ENCODE results near the gene MRO.
"Not testable (repeated sequence)": the region's sequence is repeated elsewhere in the genome, so short reads cannot be mapped to it uniquely, and the experiment has no call there.

The MRO gene

GRCh38 chr18:50791599-50792438 is 28.0 kb downstream of the MRO start:
- H3K27me3 Mint-ChIP-seq: peaks cover 20% of the 10 kb centered on the region
- H3K27ac Mint-ChIP-seq: no peak overlapping the region
- no peaks in the 10 kb centered on the region for H3K4me1 Mint-ChIP-seq (ENCODE audit: low read depth)

DNA sequence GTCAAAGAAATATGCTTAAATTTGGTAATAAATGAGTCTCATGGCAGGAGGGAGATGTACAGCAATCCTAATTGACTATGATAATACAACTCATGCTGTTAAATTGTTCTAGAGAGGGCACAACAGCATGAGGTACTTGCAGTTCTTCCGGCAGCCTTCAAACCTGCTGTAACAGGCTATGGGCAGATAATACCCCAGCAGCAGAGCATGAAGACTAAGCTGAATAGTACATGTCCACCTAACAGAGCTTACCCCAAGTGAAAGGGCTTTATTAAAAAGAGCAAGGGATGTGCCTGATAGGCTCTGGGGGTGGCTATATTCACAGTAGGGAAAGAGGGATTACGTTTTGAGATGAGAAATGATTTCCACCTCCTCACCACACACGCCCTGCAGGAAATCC is 28.9 kb downstream of the MRO start:
- Mint-ChIP-seq H3K27me3 (peaks cover 15% of the 10 kb centered on the region), H3K27ac (no peak overlapping the region), H3K4me3 (no peak overlapping the region), H3K4me1 (ENCODE audit: low read depth) (no peaks in the 10 kb centered on the region), H3K9me3 (no peaks in the 10 kb centered on the region), H3K36me3 (ENCODE audit: low read depth) (no peaks in the 10 kb centered on the region)

More at GRCh38 chr18:50791599-50792438, 28.0 kb downstream of the MRO start:
- H3K36me3 Mint-ChIP-seq (ENCODE audit: low read depth): no peaks in the 10 kb centered on the region
- H3K9me3 Mint-ChIP-seq: no peaks in the 10 kb centered on the region
- H3K4me3 Mint-ChIP-seq: no peak overlapping the region

GRCh38 chr18:50790241-50790640 is 29.6 kb downstream of the MRO start:
- no peak overlapping the region for H3K27ac Mint-ChIP-seq
- H3K9me3 Mint-ChIP-seq: no peaks in the 10 kb centered on the region
- H3K36me3 Mint-ChIP-seq (ENCODE audit: low read depth): no peaks in the 10 kb centered on the region
- peaks cover 11% of the 10 kb centered on the region for H3K27me3 Mint-ChIP-seq
- H3K4me1 Mint-ChIP-seq (ENCODE audit: low read depth): no peaks in the 10 kb centered on the region
- H3K4me3 Mint-ChIP-seq: no peak overlapping the region

GRCh38 chr18:50788284-50788683 is 31.5 kb downstream of the MRO start:
- Mint-ChIP-seq H3K9me3 (no peaks in the 10 kb centered on the region), H3K4me1 (ENCODE audit: low read depth) (no peaks in the 10 kb centered on the region), H3K27me3 (no peaks in the 10 kb centered on the region), H3K4me3 (no peak overlapping the region), H3K27ac (no peak overlapping the region), H3K36me3 (ENCODE audit: low read depth) (no peaks in the 10 kb centered on the region)

GRCh38 chr18:50786864-50787263 is 33.0 kb downstream of the MRO start:
- Mint-ChIP-seq H3K27ac (no peak overlapping the region), H3K27me3 (peaks cover 4% of the 10 kb centered on the region), H3K4me1 (ENCODE audit: low read depth) (no peaks in the 10 kb centered on the region), H3K36me3 (ENCODE audit: low read depth) (no peaks in the 10 kb centered on the region), H3K9me3 (no peaks in the 10 kb centered on the region), H3K4me3 (no peak overlapping the region)

DNA sequence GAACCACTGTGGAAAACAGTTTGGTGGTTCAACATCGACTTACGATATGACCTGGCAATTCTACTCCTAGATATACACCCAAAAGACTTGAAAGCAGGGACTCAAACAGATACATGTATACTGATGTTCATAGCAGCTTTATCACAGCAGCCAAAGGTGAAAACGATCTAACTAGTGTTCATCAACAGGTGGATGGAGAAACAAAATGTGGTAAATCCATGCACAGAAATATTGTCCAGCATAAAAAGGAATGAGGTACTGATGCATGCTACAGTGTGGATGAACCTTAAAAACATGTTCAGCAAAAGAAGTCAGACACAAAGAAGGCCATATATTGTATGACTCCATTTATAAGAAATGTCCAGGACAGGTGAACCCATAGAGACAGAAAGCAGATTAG is 36.3 kb downstream of the MRO start:
- Mint-ChIP-seq H3K36me3 (ENCODE audit: low read depth) (no peaks in the 10 kb centered on the region), H3K9me3 (no peaks in the 10 kb centered on the region), H3K27me3 (peaks cover 22% of the 10 kb centered on the region), H3K4me1 (ENCODE audit: low read depth) (no peaks in the 10 kb centered on the region), H3K27ac (no peak overlapping the region), H3K4me3 (no peak overlapping the region)

DNA sequence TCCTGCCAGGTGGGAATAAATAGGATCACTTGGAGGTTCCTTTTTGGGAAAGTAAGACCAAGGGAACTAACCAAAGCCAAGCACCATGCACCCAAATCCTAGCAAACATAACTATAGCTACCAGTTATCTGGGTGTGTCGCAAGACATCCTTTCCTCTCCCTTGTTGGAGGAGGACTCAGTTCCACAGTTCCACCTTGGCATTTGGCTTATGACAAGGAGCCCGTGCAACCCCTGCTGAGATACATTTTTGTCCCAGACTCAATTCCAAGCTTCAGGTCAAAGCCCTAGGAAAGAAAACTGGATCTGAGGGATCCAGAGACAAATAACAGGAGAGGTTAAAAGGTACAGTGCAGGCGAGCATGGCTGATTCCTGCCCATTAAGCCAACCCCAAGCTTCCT is 40.8 kb downstream of the MRO start:
- not testable (repeated sequence) for H3K4me3 Mint-ChIP-seq, H3K9me3 Mint-ChIP-seq, H3K27ac Mint-ChIP-seq

GRCh38 chr18:50776383-50776782 is 43.4 kb downstream of the MRO start:
- Mint-ChIP-seq H3K27me3 (peaks cover 27% of the 10 kb centered on the region), H3K4me3 (no peak overlapping the region), H3K36me3 (ENCODE audit: low read depth) (no peaks in the 10 kb centered on the region), H3K9me3 (no peaks in the 10 kb centered on the region), H3K4me1 (ENCODE audit: low read depth) (no peaks in the 10 kb centered on the region), H3K27ac (no peak overlapping the region)

More for the DNA sequence above, 40.8 kb downstream of the MRO start:
- H3K4me1 Mint-ChIP-seq (ENCODE audit: low read depth); H3K36me3 Mint-ChIP-seq (ENCODE audit: low read depth): not testable (repeated sequence)
- peaks cover 26% of the 10 kb centered on the region for H3K27me3 Mint-ChIP-seq

- Mint-ChIP-seq H3K27me3 (peaks cover 25% of the 10 kb centered on the region), H3K36me3 (ENCODE audit: low read depth) (no peaks in the 10 kb centered on the region), H3K4me3 (no peak overlapping the region), H3K4me1 (ENCODE audit: low read depth) (no peaks in the 10 kb centered on the region), H3K27ac (no peak overlapping the region), H3K9me3 (peaks cover under 1% of the 10 kb centered on the region)
These were observed 44.1 kb downstream of the MRO start for GRCh38 chr18:50775726-50776125.

- Mint-ChIP-seq H3K4me1 (ENCODE audit: low read depth) (no peaks in the 10 kb centered on the region), H3K9me3 (peaks cover 6% of the 10 kb centered on the region), H3K27ac (no peak overlapping the region), H3K4me3 (no peak overlapping the region), H3K36me3 (ENCODE audit: low read depth) (no peaks in the 10 kb centered on the region), H3K27me3 (peaks cover 24% of the 10 kb centered on the region)
These were observed 44.6 kb downstream of the MRO start for GRCh38 chr18:50775207-50775606.

DNA sequence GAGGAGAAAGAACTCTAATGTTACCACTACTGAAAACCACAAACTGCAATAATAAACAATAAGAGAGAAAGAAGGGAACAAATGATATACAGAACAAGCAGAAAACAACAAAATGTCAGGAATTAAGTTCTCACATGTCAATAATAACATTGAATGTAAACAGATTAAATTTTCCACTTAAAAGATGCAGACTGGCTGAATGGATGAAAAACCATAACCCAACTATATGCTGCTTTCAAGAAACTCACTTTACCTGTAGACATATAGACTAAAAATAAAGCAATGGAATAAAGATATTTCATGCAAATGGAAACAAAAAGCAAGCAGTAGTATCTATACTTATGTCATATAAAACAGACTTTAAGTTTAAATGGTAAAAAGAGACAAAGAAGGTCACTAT is 50.4 kb downstream of the MRO start:
- H3K27me3 Mint-ChIP-seq: peaks cover 27% of the 10 kb centered on the region
- peaks cover 30% of the 10 kb centered on the region for H3K9me3 Mint-ChIP-seq
- H3K4me1 Mint-ChIP-seq (ENCODE audit: low read depth): no peaks in the 10 kb centered on the region
- peaks cover 5% of the 10 kb centered on the region for H3K36me3 Mint-ChIP-seq (ENCODE audit: low read depth)
- no peak overlapping the region for H3K4me3 Mint-ChIP-seq
- no peak overlapping the region for H3K27ac Mint-ChIP-seq

GRCh38 chr18:50757358-50757757 is 62.5 kb downstream of the MRO start:
- Mint-ChIP-seq H3K27ac (no peak overlapping the region), H3K27me3 (peaks cover 32% of the 10 kb centered on the region), H3K4me3 (no peak overlapping the region), H3K9me3 (no peaks in the 10 kb centered on the region), H3K4me1 (ENCODE audit: low read depth) (no peaks in the 10 kb centered on the region), H3K36me3 (ENCODE audit: low read depth) (no peaks in the 10 kb centered on the region)

DNA sequence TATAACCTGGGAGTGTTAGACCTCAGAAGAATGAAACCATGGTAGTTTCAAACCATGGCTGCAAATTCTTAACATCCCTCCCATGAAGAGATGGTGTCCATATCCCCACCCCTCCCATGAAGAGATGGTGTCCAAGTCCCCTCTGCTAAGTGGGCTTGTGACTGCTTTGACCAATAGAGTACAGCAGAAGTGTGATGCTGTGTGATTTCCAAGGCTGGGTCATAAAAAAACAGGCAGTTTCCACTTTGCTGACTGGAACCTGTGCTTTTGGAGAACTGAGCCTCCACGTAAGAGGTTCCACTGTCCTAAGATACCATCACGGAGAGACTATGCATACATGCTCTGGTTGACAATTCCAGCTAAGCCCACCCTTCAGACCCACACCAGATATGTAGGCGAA is 65.5 kb downstream of the MRO start:
- no peaks in the 10 kb centered on the region for H3K4me1 Mint-ChIP-seq (ENCODE audit: low read depth)
- H3K36me3 Mint-ChIP-seq (ENCODE audit: low read depth): no peaks in the 10 kb centered on the region
- no peak overlapping the region for H3K27ac Mint-ChIP-seq
- H3K4me3 Mint-ChIP-seq: no peak overlapping the region
- no peaks in the 10 kb centered on the region for H3K9me3 Mint-ChIP-seq
- peaks cover 28% of the 10 kb centered on the region for H3K27me3 Mint-ChIP-seq

- Mint-ChIP-seq H3K4me1 (ENCODE audit: low read depth) (no peaks in the 10 kb centered on the region), H3K4me3 (no peak overlapping the region), H3K27me3 (peaks cover 28% of the 10 kb centered on the region)
These were observed 66.5 kb downstream of the MRO start for GRCh38 chr18:50753311-50753710.

GRCh38 chr18:50751947-50752346 is 67.9 kb downstream of the MRO start:
- Mint-ChIP-seq H3K27ac (no peak overlapping the region), H3K36me3 (ENCODE audit: low read depth) (no peaks in the 10 kb centered on the region), H3K4me1 (ENCODE audit: low read depth) (no peaks in the 10 kb centered on the region), H3K27me3 (peaks cover 19% of the 10 kb centered on the region), H3K9me3 (no peaks in the 10 kb centered on the region), H3K4me3 (no peak overlapping the region)

More at GRCh38 chr18:50753311-50753710, 66.5 kb downstream of the MRO start:
- no peaks in the 10 kb centered on the region for H3K9me3 Mint-ChIP-seq
- no peaks in the 10 kb centered on the region for H3K36me3 Mint-ChIP-seq (ENCODE audit: low read depth)
- H3K27ac Mint-ChIP-seq: no peak overlapping the region

DNA sequence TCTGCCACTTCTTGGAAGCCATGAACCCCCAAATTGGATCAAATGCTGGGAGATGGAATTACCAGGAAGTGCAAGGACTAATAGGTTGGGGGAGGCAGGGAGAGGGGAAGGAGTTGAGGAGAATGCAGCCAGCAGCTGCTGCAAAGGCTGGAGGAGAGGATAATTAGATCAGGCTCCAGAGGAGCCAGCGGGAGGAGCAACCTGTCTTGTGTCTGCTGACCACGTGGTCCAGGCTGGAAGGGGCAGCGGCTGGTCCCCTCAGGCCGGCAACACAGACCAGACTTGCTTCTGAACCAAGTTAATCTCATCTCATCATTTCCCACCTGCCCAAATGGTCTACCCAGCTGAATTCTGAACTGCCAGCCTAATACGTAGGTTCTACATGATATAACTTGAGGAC is 68.3 kb downstream of the MRO start:
- Mint-ChIP-seq H3K27ac (no peak overlapping the region), H3K4me1 (ENCODE audit: low read depth) (no peaks in the 10 kb centered on the region), H3K4me3 (no peak overlapping the region), H3K9me3 (no peaks in the 10 kb centered on the region), H3K36me3 (ENCODE audit: low read depth) (no peaks in the 10 kb centered on the region), H3K27me3 (peaks cover 18% of the 10 kb centered on the region)

All from stimulated activated naive CD8-positive, alpha-beta T cell treated with anti-CD3 and anti-CD28 coated beads, Interleukin-15, Interleukin-2, amounts not matched to agents 100 ng/mL and 50 ng/mL, for 24 hours (primary cell).